GM12878 (cell line): Measurements from ENCODE around the gene GANC. TPM values are rescaled to one million over a fixed set of nuclear protein-coding genes. Genes with fewer than 3 reads are reported as not detected.

Source experiments
- ATAC-seq: fragments of 200-7000 bp; cut with Tn5 transposase; 3 replicates; pipeline ENCODE4 v1.9.1; 2020; ENCODE audit warnings: mild to moderate bottlenecking, moderate library complexity
- BruUV-seq: library from RNA; stranded (reverse); fragments of 400-500 nt; replicated peaks from 2 replicates; lab custom pipeline; 2021; lab: Mats Ljungman, UMichigan
- CTCF ChIA-PET: fragments of 300-600 bp; sonication (Branson Sonifier 250); formaldehyde crosslinking; extraction: SDS; loops from one replicate; lab custom pipeline; 2021; ENCODE audit warnings: inconsistent platforms; lab: Yijun Ruan, JAX
- POLR2A ChIA-PET: fragments of 350-600 bp; formaldehyde crosslinking; extraction: SDS; loops from one replicate; lab custom pipeline; 2021; ENCODE audit warnings: inconsistent platforms; lab: Charles Lee
- RAD21 ChIA-PET: fragments of 300-600 bp; sonication (Branson Sonifier 250); formaldehyde crosslinking; loops from one replicate; lab custom pipeline; 2023; ENCODE audit warnings: antibody characterized with exemption; ENCODE audit not compliant: unreplicated experiment; lab: Charles Lee
- SMC1A ChIA-PET: fragments of 300-600 bp; sonication (Branson Sonifier 250); formaldehyde crosslinking; loops from one replicate; lab custom pipeline; 2023; ENCODE audit not compliant: unreplicated experiment, uncharacterized antibody; lab: Charles Lee
- DNase-seq: peaks from one replicate; pipeline ENCODE4 v3.0.0-alpha.2; 2011; ENCODE audit warnings: low read depth, low spot score
- FAIRE-seq: peaks from 3 replicates; lab custom pipeline; 2011; peaks lifted over from hg19 to GRCh38; lab: Jason Lieb, UNC
- H2AFZ ChIP-seq: 2 replicates; pipeline ENCODE4 v1.6.0; 2011; ENCODE audit warnings: low read depth, low read length, control low read depth; ENCODE audit not compliant: control insufficient read depth
- H3K27ac ChIP-seq: 2 replicates; pipeline ENCODE4 v1.5.1; 2011; ENCODE audit warnings: control low read depth; ENCODE audit not compliant: control insufficient read depth, insufficient read depth
- H3K27me3 ChIP-seq, 2 experiments: replicated peaks in 1 of 2; 2 replicates each; pipeline versions ENCODE4 v1.6.0 to v1.6.1; 2011; ENCODE audit warnings: low read length in 1 of 2; ENCODE audit not compliant: control insufficient read depth in 2 of 2, insufficient read depth in 2 of 2
- H3K36me3 ChIP-seq, 2 experiments: 2 replicates each; pipeline ENCODE4 v1.5.1; 2011; ENCODE audit warnings: low read length in 1 of 2; ENCODE audit not compliant: control insufficient read depth in 2 of 2, insufficient read depth in 2 of 2
- H3K4me1 ChIP-seq: 2 replicates; pipeline ENCODE4 v1.6.1; 2011; ENCODE audit warnings: mild to moderate bottlenecking, low read length, moderate library complexity, mixed read lengths; ENCODE audit not compliant: control insufficient read depth, insufficient read depth
- H3K4me2 ChIP-seq: 2 replicates; pipeline ENCODE4 v1.6.0; 2011; ENCODE audit warnings: control low read depth; ENCODE audit not compliant: control insufficient read depth, insufficient read depth
- H3K4me3 ChIP-seq: fragments of 200-600 bp; sonication (generic); 2 replicates; pipeline ENCODE4 v1.5.1; 2016
- H3K79me2 ChIP-seq: 2 replicates; pipeline ENCODE4 v1.6.0; 2011; ENCODE audit warnings: low read length; ENCODE audit not compliant: control insufficient read depth, insufficient read depth
- H3K9ac ChIP-seq: 2 replicates; pipeline ENCODE4 v1.8.0; 2011; ENCODE audit warnings: low read length, control low read depth, mixed read lengths; ENCODE audit not compliant: control insufficient read depth, insufficient read depth
- H3K9me3 ChIP-seq: replicated peaks from 3 replicates; pipeline ENCODE4 v1.5.1; 2011; ENCODE audit warnings: mild to moderate bottlenecking, low read length; ENCODE audit not compliant: control insufficient read depth, insufficient read depth
- H4K20me1 ChIP-seq: 2 replicates; pipeline ENCODE4 v1.6.0; 2011; ENCODE audit not compliant: control insufficient read depth, insufficient read depth
- CHD4 ChIP-seq: fragments of 200-600 bp; sonication (generic); IDR thresholded peaks from 2 replicates; pipeline ENCODE4 v1.6.1; 2016; ENCODE audit warnings: mild to moderate bottlenecking
- IKZF2 ChIP-seq, 2 experiments: fragments of 450-650 bp; IDR thresholded peaks; 2 replicates each; pipeline ENCODE4 v1.6.1; 2017; ENCODE audit warnings: mild to moderate bottlenecking in 2 of 2, moderate library complexity in 2 of 2
- MYC ChIP-seq: IDR thresholded peaks from 2 replicates; pipeline ENCODE4 v1.6.1; 2011; ENCODE audit warnings: mild to moderate bottlenecking, low read length, moderate library complexity, inconsistent platforms; ENCODE audit not compliant: insufficient read depth, insufficient replicate concordance, insufficient read length, severe bottlenecking
- PAX5 ChIP-seq: IDR thresholded peaks from 2 replicates; pipeline ENCODE4 v1.6.1; 2011; ENCODE audit warnings: low read depth, low read length, borderline replicate concordance
- POLR2A ChIP-seq: IDR thresholded peaks from 2 replicates; pipeline ENCODE4 v1.6.1; 2011; ENCODE audit warnings: low read depth, mild to moderate bottlenecking, low read length
- POLR2AphosphoS5 ChIP-seq: IDR thresholded peaks from 2 replicates; pipeline ENCODE4 v1.6.1; 2011; ENCODE audit warnings: mild to moderate bottlenecking, low read length, inconsistent platforms
- RBBP5 ChIP-seq: fragments of 200-600 bp; sonication (generic); conservative IDR thresholded peaks from 2 replicates; pipeline ENCODE4 v1.6.1; 2016
- RUNX3 ChIP-seq: IDR thresholded peaks from 2 replicates; pipeline ENCODE4 v1.6.1; 2012; ENCODE audit warnings: low read length, inconsistent platforms
- SRF ChIP-seq, 2 experiments: IDR thresholded peaks; 2 replicates each; pipeline ENCODE4 v1.6.1; 2011; ENCODE audit warnings: low read depth in 2 of 2, low read length in 2 of 2, mild to moderate bottlenecking in 1 of 2, moderate library complexity in 1 of 2
- TARDBP ChIP-seq: IDR thresholded peaks from 2 replicates; pipeline ENCODE4 v1.6.1; 2016; ENCODE audit warnings: borderline replicate concordance
- TBL1XR1 ChIP-seq: IDR thresholded peaks from 2 replicates; pipeline ENCODE4 v1.6.1; 2012; ENCODE audit warnings: low read depth, low read length, improper control_type of control experiment
- WGBS: methylation state at CpG from one replicate; pipeline ENCODE4 v1.1.6; 2016; ENCODE audit warnings: low lambda C conversion rate; ENCODE audit not compliant: insufficient replicate concordance, insufficient coverage; ENCODE audit errors: missing lambda C conversion rate; 5-methylcytosine and 5-hydroxymethylcytosine counted together
- in situ Hi-C: fragments of 300-500 bp; cut with MboI; formaldehyde crosslinking; loops from 9 replicates; pipeline ENCODE4 v1.14.3; 2018; ENCODE audit warnings: mixed read lengths
- intact Hi-C: fragments of 100-400 bp; cut with micrococcal nuclease; formaldehyde crosslinking; loops from one replicate; pipeline ENCODE4 v1.14.2; 2022; ENCODE audit not compliant: unreplicated experiment
- polyA plus RNA-seq, 11 experiments: library from polyadenylated mRNA; depleted of rRNA in 4 of 11; unstranded in 6 of 11; stranded (reverse) in 5 of 11; fragments of >200 nt; fragmentation: Nextera tagmentation in 4 of 11; fragmentation: Illumina TruSeq in 1 of 11; extraction: Ambion mirVana in 4 of 11; extraction: Trizol in 1 of 11; gene quantifications; 1 replicate in 1 of 11; 2 replicates in 10 of 11; pipeline versions ENCODE4 v1.2.1 to v1.2.3, GENCODE V29; 2011 to 2016; ENCODE audit warnings: inconsistent platforms in 2 of 11, missing spikeins in 2 of 11, low read depth in 1 of 11
- total RNA-seq, 4 experiments: library from RNA; depleted of rRNA in 3 of 4; stranded (reverse); fragments of >200 nt in 3 of 4; fragmentation: Illumina TruSeq in 1 of 4; extraction: Trizol in 1 of 4; gene quantifications; 2 replicates each; pipeline versions ENCODE4 v1.2.1 to v1.2.3, GENCODE V29; 2013 to 2021
- TF ChIP-seq, protein P1 (sequence below): fragments of 450-650 bp; IDR thresholded peaks from 2 replicates; pipeline ENCODE4 v1.6.1; 2017; ENCODE audit warnings: low read depth, mild to moderate bottlenecking, moderate library complexity
- TF ChIP-seq, protein P2 (sequence below): IDR thresholded peaks from 2 replicates; pipeline ENCODE4 v1.6.1; 2012; ENCODE audit warnings: low read length, inconsistent platforms
- TF ChIP-seq, protein P3 (sequence below): IDR thresholded peaks from 2 replicates; pipeline ENCODE4 v1.6.1; 2012; ENCODE audit warnings: mild to moderate bottlenecking, low read depth, low read length
- TF ChIP-seq, protein P4 (sequence below): IDR thresholded peaks from 2 replicates; pipeline ENCODE4 v1.6.1; 2012; ENCODE audit warnings: low read depth, low read length, improper control_type of control experiment
- TF ChIP-seq, protein P5 (sequence below): IDR thresholded peaks from 2 replicates; pipeline ENCODE4 v1.6.1; 2011; ENCODE audit warnings: low read depth, low read length, improper control_type of control experiment, borderline replicate concordance
- TF ChIP-seq, protein P6 (sequence below): IDR thresholded peaks from 2 replicates; pipeline ENCODE4 v1.6.1; 2011; ENCODE audit warnings: borderline replicate concordance, low read depth, mild to moderate bottlenecking, moderate library complexity, low read length; ENCODE audit not compliant: insufficient read depth, poor library complexity, severe bottlenecking

GANC gene
- total and polyA plus RNA-seq, 10 of the 15 experiments (the other 5 are each of a cell fraction or from before 2014, with no cell fraction given), result 11.3 to 35.3 (median 23.0) TPM

DNA sequence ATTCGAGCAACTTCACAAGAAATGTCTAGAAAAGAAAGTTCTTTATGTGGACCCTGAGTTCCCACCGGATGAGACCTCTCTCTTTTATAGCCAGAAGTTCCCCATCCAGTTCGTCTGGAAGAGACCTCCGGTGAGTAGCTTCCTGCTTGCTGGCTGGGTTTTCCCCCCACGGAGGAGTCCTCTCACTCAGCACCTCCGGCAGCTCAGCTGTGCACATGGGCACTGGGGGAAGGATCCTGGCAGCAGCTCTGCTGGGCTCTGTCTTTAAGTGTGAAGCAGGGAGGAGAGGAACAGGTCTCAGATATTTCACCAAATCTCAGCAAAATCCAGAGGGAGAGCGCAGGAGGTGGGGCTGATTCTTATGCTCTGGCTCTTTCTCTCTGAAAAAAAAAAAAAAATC is 87.0 kb downstream of the GANC start:
- no peak overlapping the region for H3K27ac ChIP-seq
- DNase-seq, result no peak
- in situ Hi-C loops (no loop called here), intact Hi-C loops (no loop called here)
- H3K36me3 ChIP-seq, result peaks cover 0 to 3% of the 10 kb centered on the region in 2 experiments; a peak in 1 of 4 replicates
- H4K20me1 ChIP-seq, result no peaks in the 10 kb centered on the region
- no peak overlapping the region for H2AFZ ChIP-seq
- no peaks in the 10 kb centered on the region for H3K4me1 ChIP-seq
- ChIA-PET CTCF (no interaction called here), RAD21 (no interaction called here), POLR2A (no interaction called here), SMC1A (no interaction called here)
- no peak for FAIRE-seq
- no peaks in the 10 kb centered on the region for H3K9me3 ChIP-seq
- no TSS peak for BruUV-seq
- no peak for ATAC-seq
- H3K27me3 ChIP-seq, result no peaks in the 10 kb centered on the region
- no peak overlapping the region for H3K4me2 ChIP-seq
- H3K79me2 ChIP-seq, result no peaks in the 10 kb centered on the region
- H3K9ac ChIP-seq, result no peak overlapping the region
- TF ChIP-seq, protein P1, sequence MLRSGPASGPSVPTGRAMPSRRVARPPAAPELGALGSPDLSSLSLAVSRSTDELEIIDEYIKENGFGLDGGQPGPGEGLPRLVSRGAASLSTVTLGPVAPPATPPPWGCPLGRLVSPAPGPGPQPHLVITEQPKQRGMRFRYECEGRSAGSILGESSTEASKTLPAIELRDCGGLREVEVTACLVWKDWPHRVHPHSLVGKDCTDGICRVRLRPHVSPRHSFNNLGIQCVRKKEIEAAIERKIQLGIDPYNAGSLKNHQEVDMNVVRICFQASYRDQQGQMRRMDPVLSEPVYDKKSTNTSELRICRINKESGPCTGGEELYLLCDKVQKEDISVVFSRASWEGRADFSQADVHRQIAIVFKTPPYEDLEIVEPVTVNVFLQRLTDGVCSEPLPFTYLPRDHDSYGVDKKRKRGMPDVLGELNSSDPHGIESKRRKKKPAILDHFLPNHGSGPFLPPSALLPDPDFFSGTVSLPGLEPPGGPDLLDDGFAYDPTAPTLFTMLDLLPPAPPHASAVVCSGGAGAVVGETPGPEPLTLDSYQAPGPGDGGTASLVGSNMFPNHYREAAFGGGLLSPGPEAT, result no peak
- TF ChIP-seq RUNX3 (no peak), POLR2AphosphoS5 (no peak), PAX5 (no peak), TARDBP (no peak), POLR2A (no peak), IKZF2 (IDR thresholded peaks at IDR 0.05) (no peak), TBL1XR1 (no peak), RBBP5 (no peak), CHD4 (no peak), MYC (no peak), SRF (IDR thresholded peaks at IDR 0.05; ENCODE audit: low read depth in 2 of 2, low read length in 2 of 2) (no peak)
- TF ChIP-seq, protein P2, sequence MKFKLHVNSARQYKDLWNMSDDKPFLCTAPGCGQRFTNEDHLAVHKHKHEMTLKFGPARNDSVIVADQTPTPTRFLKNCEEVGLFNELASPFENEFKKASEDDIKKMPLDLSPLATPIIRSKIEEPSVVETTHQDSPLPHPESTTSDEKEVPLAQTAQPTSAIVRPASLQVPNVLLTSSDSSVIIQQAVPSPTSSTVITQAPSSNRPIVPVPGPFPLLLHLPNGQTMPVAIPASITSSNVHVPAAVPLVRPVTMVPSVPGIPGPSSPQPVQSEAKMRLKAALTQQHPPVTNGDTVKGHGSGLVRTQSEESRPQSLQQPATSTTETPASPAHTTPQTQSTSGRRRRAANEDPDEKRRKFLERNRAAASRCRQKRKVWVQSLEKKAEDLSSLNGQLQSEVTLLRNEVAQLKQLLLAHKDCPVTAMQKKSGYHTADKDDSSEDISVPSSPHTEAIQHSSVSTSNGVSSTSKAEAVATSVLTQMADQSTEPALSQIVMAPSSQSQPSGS, result no peak
- TF ChIP-seq, protein P3, sequence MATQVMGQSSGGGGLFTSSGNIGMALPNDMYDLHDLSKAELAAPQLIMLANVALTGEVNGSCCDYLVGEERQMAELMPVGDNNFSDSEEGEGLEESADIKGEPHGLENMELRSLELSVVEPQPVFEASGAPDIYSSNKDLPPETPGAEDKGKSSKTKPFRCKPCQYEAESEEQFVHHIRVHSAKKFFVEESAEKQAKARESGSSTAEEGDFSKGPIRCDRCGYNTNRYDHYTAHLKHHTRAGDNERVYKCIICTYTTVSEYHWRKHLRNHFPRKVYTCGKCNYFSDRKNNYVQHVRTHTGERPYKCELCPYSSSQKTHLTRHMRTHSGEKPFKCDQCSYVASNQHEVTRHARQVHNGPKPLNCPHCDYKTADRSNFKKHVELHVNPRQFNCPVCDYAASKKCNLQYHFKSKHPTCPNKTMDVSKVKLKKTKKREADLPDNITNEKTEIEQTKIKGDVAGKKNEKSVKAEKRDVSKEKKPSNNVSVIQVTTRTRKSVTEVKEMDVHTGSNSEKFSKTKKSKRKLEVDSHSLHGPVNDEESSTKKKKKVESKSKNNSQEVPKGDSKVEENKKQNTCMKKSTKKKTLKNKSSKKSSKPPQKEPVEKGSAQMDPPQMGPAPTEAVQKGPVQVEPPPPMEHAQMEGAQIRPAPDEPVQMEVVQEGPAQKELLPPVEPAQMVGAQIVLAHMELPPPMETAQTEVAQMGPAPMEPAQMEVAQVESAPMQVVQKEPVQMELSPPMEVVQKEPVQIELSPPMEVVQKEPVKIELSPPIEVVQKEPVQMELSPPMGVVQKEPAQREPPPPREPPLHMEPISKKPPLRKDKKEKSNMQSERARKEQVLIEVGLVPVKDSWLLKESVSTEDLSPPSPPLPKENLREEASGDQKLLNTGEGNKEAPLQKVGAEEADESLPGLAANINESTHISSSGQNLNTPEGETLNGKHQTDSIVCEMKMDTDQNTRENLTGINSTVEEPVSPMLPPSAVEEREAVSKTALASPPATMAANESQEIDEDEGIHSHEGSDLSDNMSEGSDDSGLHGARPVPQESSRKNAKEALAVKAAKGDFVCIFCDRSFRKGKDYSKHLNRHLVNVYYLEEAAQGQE, result no peak
- TF ChIP-seq, protein P4, sequence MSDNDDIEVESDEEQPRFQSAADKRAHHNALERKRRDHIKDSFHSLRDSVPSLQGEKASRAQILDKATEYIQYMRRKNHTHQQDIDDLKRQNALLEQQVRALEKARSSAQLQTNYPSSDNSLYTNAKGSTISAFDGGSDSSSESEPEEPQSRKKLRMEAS, result no peak
- TF ChIP-seq, protein P5, sequence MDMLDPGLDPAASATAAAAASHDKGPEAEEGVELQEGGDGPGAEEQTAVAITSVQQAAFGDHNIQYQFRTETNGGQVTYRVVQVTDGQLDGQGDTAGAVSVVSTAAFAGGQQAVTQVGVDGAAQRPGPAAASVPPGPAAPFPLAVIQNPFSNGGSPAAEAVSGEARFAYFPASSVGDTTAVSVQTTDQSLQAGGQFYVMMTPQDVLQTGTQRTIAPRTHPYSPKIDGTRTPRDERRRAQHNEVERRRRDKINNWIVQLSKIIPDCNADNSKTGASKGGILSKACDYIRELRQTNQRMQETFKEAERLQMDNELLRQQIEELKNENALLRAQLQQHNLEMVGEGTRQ, result no peak
- TF ChIP-seq, protein P6, sequence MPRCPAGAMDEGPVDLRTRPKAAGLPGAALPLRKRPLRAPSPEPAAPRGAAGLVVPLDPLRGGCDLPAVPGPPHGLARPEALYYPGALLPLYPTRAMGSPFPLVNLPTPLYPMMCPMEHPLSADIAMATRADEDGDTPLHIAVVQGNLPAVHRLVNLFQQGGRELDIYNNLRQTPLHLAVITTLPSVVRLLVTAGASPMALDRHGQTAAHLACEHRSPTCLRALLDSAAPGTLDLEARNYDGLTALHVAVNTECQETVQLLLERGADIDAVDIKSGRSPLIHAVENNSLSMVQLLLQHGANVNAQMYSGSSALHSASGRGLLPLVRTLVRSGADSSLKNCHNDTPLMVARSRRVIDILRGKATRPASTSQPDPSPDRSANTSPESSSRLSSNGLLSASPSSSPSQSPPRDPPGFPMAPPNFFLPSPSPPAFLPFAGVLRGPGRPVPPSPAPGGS, result no peak
- no peak overlapping the region for H3K4me3 ChIP-seq
- WGBS, result 85% methylated on average over 7 of the region's 7 CpGs
